Measurements from ENCODE around the gene COMMD6. TPM values are rescaled to one million over a fixed set of nuclear protein-coding genes. Genes with fewer than 3 reads are reported as not detected.

Gene COMMD6
- total and polyA plus RNA-seq, 2 donors (not counting 1 experiment from before 2014, with no cell fraction given) = 78.0 to 153 TPM

DNA sequence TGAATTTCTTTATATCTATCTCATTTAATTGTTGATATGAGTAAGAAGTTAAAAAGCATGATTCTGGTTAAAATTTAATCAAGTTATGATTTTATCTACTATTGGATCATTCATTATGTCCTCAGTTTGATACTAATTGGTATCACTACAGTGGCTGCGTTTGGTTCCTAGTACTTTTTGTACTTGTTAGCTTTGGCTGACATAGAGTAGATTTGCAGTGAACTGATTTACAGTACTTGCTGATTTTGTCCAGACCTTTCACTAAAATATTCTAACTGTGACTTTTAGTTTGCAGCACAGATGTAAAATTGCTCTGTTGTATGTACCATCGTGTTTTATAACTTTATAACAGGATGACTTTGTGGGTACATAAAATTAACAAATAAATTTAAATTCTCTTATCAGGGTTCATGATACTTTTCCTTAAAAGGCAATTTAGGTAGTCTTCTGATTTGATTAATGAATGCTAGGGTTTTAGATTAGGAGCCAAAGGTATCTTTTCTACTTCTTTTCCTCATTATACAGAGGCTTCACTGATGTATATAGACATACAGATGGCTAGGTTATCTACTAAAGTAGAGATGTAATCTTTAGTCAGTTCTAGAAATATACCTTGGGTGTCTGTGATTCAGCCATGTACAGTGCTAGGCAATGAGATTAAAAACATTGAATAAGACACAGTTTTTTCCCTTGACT lies 20.7 kb upstream of the COMMD6 start:
- Histone ChIP-seq H3K27ac (ENCODE audit: low read length in 2 of 2) (no peak overlapping the region), H3K36me3 (replicated peaks in 1 of 2; ENCODE audit: control extremely low read depth in 1 of 2, control insufficient read depth in 1 of 2, extremely low read depth in 1 of 2, insufficient read depth in 2 of 2, low read length in 1 of 2) (peaks cover 0 to 8% of the 10 kb centered on the region in 2 experiments), H3K4me2 (replicated peaks; ENCODE audit: low read depth, low read length, poor library complexity, severe bottlenecking) (no peak overlapping the region), H4K20me1 (ENCODE audit: control insufficient read depth, insufficient read depth, low read length, poor library complexity, severe bottlenecking) (no peaks in the 10 kb centered on the region), H3K4me1 (ENCODE audit: control insufficient read depth in 2 of 2, insufficient read depth in 2 of 2, low read length in 2 of 2) (peaks cover 0 to 5% of the 10 kb centered on the region in 2 donors), H3K4me3 (ENCODE audit: control extremely low read depth in 1 of 5, extremely low read depth in 1 of 5, insufficient read depth in 1 of 5, low read depth in 2 of 5, low read length in 4 of 5) (no peak overlapping the region), H3K9me3 (ENCODE audit: control extremely low read depth in 1 of 3, control insufficient read depth in 2 of 3, insufficient read depth in 1 of 3, low read length in 2 of 3) (no peaks in the 10 kb centered on the region), H3K9ac (ENCODE audit: low read length) (no peak overlapping the region), H3K79me2 (ENCODE audit: control insufficient read depth, insufficient read depth, low read length) (peaks cover 22% of the 10 kb centered on the region), H3K27me3 (replicated peaks in 1 of 4; ENCODE audit: control extremely low read depth in 1 of 4, control insufficient read depth in 3 of 4, insufficient read depth in 4 of 4, low read length in 3 of 4) (no peaks in the 10 kb centered on the region), H2AFZ (ENCODE audit: insufficient read depth, low read depth, low read length, poor library complexity, severe bottlenecking) (no peak overlapping the region)
- Mint-ChIP-seq H3K9me3 (ENCODE audit: insufficient read depth) (no peaks in the 10 kb centered on the region), H3K27ac (no peak overlapping the region), H3K4me1 (peaks cover 28% of the 10 kb centered on the region), H3K4me3 (no peak overlapping the region), H3K27me3 (no peaks in the 10 kb centered on the region)
- DNase-seq (no peak), ATAC-seq (ENCODE audit: low read depth) (no peak)
- POLR2A ChIA-PET = no interaction called here
- no peak for TF ChIP-seq EZH2 (IDR thresholded peaks at IDR 0.05; ENCODE audit: borderline replicate concordance, insufficient read depth, low read depth, low read length, poor library complexity, severe bottlenecking)
- TF ChIP-seq, protein P1, sequence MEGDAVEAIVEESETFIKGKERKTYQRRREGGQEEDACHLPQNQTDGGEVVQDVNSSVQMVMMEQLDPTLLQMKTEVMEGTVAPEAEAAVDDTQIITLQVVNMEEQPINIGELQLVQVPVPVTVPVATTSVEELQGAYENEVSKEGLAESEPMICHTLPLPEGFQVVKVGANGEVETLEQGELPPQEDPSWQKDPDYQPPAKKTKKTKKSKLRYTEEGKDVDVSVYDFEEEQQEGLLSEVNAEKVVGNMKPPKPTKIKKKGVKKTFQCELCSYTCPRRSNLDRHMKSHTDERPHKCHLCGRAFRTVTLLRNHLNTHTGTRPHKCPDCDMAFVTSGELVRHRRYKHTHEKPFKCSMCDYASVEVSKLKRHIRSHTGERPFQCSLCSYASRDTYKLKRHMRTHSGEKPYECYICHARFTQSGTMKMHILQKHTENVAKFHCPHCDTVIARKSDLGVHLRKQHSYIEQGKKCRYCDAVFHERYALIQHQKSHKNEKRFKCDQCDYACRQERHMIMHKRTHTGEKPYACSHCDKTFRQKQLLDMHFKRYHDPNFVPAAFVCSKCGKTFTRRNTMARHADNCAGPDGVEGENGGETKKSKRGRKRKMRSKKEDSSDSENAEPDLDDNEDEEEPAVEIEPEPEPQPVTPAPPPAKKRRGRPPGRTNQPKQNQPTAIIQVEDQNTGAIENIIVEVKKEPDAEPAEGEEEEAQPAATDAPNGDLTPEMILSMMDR (IDR thresholded peaks at IDR 0.05) = no peak
- CTCF ChIA-PET = interaction anchor here (1.3 kb wide), 1 partner anchor 8 kb away, joined by 3 read pairs; the partner anchor contains the start of gene UCHL3
- no CpG with 5 or more reads among the region's 2 CpGs for WGBS (ENCODE audit: insufficient coverage)
- intact Hi-C loops (cut with micrococcal nuclease) = no loop called here

DNA sequence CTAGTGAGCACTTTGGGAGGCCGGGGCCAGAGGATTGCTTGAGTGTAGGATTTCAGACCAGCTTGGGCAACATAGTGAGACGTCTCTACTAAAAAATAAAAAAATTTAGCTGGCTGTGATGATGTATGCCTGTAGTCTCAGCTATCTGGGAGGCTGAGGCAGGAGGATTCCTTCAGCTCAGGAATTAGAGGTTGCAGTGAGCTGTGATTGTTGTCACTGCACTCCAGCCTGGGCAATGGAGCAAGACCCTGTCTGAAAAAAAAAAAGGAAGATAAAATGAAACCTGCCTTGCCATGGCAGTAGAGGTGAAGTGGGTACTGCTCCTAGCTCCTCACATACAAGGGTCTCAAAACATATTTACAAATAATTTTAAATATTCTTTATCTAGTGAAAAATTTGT lies 19.3 kb upstream of the COMMD6 start:
- peaks cover 0 to 5% of the 10 kb centered on the region in 2 donors for H3K4me1 ChIP-seq (ENCODE audit: control insufficient read depth in 2 of 2, insufficient read depth in 2 of 2, low read length in 2 of 2)
- H4K20me1 ChIP-seq (ENCODE audit: control insufficient read depth, insufficient read depth, low read length, poor library complexity, severe bottlenecking) = no peaks in the 10 kb centered on the region
- intact Hi-C loops (cut with micrococcal nuclease) = no loop called here
- no peak for TF ChIP-seq EZH2 (IDR thresholded peaks at IDR 0.05; ENCODE audit: borderline replicate concordance, insufficient read depth, low read depth, low read length, poor library complexity, severe bottlenecking)
- TF ChIP-seq, protein P1 (IDR thresholded peaks at IDR 0.05) = no peak
- ChIA-PET CTCF (no interaction called here), POLR2A (interaction anchor here (1.1 kb wide), 1 partner anchor 13 kb away, joined by 3 read pairs; no protein-coding TSS in a partner anchor)
- H3K4me1 Mint-ChIP-seq = peaks cover 31% of the 10 kb centered on the region
- DNase-seq (no peak), ATAC-seq (ENCODE audit: low read depth) (no peak)
- no peak overlapping the region for H3K4me3 Mint-ChIP-seq
- no peaks in the 10 kb centered on the region for H3K9me3 ChIP-seq (ENCODE audit: control extremely low read depth in 1 of 3, control insufficient read depth in 2 of 3, insufficient read depth in 1 of 3, low read length in 2 of 3)
- H3K4me2 ChIP-seq (replicated peaks; ENCODE audit: low read depth, low read length, poor library complexity, severe bottlenecking) = no peak overlapping the region
- no peak overlapping the region for H3K4me3 ChIP-seq (ENCODE audit: control extremely low read depth in 1 of 5, extremely low read depth in 1 of 5, insufficient read depth in 1 of 5, low read depth in 2 of 5, low read length in 4 of 5)
- H3K27ac Mint-ChIP-seq = no peak overlapping the region
- H2AFZ ChIP-seq (ENCODE audit: insufficient read depth, low read depth, low read length, poor library complexity, severe bottlenecking) = no peak overlapping the region
- no peaks in the 10 kb centered on the region for H3K9me3 Mint-ChIP-seq (ENCODE audit: insufficient read depth)
- no peak overlapping the region for H3K27ac ChIP-seq (ENCODE audit: low read length in 2 of 2)
- peaks cover 0 to 8% of the 10 kb centered on the region in 2 experiments for H3K36me3 ChIP-seq (replicated peaks in 1 of 2; ENCODE audit: control extremely low read depth in 1 of 2, control insufficient read depth in 1 of 2, extremely low read depth in 1 of 2, insufficient read depth in 2 of 2, low read length in 1 of 2)
- no peak overlapping the region for H3K9ac ChIP-seq (ENCODE audit: low read length)
- no CpG with 5 or more reads among the region's 2 CpGs for WGBS (ENCODE audit: insufficient coverage)
- no peaks in the 10 kb centered on the region for H3K27me3 ChIP-seq (replicated peaks in 1 of 4; ENCODE audit: control extremely low read depth in 1 of 4, control insufficient read depth in 3 of 4, insufficient read depth in 4 of 4, low read length in 3 of 4)
- no peaks in the 10 kb centered on the region for H3K27me3 Mint-ChIP-seq
- H3K79me2 ChIP-seq (ENCODE audit: control insufficient read depth, insufficient read depth, low read length) = peaks cover 25% of the 10 kb centered on the region

Measured in B cell (primary cell).